PC-9 (cell line): ENCODE measurements around the gene ACBD3.

Experiments used
- CTCF ChIP-seq: fragments of 200-600 bp; sonication (generic); conservative IDR thresholded peaks from 2 replicates; pipeline ENCODE4 v1.6.1; 2017; ENCODE audit warnings: mixed run types, antibody characterized with exemption, mild to moderate bottlenecking, moderate library complexity
- EZH2 ChIP-seq: fragments of 200-600 bp; sonication (generic); IDR thresholded peaks from 2 replicates; pipeline ENCODE4 v1.8.0; 2017; ENCODE audit warnings: antibody characterized with exemption, low read depth

- TF ChIP-seq CTCF (no peak), EZH2 (no peak)
Observed at GRCh38 chr1:226209307-226210059, 22.9 kb upstream of the ACBD3 start.
